NOMO-1 (cell line): ENCODE results near the gene FKBP15.
"Not testable (repeated sequence)": the region's sequence is repeated elsewhere in the genome, so short reads cannot be mapped to it uniquely, and the experiment has no call there.

ENCODE experiments used
- DNase-seq, 2 experiments: peaks; one replicate each; lab custom pipeline; 2025; ENCODE audit not compliant: unreplicated experiment in 2 of 2; lab: John Stamatoyannopoulos, UW

FKBP15 gene

DNA sequence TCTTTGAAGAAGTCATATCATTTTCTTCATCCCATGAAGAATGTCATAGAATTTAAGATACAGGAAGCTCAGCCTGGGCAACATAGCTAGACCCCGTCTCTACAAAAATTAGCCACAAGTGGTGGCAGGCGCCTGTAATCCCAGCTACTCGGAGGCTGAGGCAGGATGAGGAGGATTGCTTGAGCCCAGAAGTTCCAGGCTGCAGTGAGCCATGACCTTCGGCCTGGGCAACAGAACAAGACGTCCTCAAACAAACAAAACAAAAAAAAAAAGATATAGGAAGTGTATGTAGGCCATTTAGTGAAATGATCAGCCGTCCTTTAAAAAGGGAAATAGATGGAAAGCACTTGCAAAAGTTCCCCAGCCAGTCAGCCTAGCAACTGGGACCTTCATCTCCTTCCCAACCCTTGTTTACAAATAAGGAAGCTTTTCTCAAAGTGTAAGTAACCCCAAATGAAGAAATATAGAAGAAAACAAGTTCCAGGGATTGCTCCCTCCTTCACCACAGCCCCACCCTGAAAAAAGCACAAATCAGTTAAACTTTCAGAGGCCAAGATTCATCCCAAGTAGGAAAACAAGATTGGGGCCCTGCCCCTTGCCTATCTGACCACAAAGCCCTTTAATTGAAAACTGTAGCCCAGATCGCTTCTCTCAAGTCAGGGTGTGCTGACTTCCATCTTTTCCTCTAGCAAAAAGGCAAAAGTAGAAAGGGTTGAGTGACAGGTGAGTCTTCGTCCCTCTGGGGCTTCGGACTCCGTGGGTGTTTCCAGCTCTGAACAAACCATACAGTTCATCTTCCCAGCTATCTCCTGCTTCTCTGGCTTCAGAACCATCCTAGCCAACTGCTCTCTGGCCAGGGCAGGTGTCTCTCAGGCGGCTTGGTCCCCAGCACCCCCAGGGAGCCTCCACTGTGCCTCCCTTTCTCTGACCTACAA is 69.1 kb downstream of the FKBP15 start:
- peak; percentile 18 to 54 for DNase-seq

DNA sequence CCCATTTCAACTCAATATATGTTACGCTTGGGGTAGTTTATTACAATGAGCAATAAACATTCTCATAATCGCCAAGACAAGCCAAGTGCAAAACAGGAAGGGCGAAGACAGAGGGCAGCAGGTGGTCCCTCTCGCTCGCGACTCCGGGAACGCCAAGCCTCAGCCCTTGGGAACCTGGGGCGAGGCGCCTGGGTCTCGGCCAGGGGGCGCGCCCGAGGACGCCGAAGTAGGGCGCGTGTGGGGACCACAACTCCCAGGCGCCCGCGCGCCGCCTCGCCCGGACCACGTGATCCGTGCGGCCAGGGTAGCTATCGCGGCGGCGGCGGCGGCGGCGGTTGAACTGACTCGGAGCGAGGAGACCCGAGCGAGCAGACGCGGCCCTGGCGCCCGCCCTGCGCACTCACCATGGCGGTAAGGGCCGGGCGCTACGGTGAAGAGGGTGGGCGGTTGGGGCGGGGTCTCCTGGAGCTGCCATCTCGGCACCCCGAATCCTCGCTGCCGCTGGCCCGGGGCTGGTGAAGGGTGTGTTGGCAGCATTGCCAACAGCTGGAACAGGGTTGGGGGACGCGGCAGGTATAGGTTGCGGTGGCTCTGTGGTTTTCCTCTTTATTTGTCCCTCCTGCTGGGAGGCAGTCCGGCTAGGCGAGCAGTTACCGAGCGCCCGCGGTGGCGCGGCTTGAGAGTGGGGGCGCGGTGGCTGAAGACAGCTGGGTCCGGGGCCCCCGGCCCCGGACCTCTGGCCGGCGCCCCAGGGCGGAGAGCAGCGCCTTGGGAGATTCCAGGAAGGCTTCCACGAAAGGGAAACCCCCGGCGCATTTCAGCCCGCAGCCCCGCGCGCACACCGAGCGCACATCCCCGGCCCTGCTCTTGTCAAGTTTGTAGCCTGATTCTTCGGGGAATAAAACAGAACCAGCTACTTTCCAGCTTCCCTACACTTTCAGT is 70.1 kb downstream of the FKBP15 start, which contains the start of gene SLC31A2:
TSS of gene SLC31A2 (plus strand) at position 338 of the 942 bp plus-strand sequence. CDS start at position 406, 68 bp downstream.
- DNase-seq = peak; percentile 78 to 80

DNA sequence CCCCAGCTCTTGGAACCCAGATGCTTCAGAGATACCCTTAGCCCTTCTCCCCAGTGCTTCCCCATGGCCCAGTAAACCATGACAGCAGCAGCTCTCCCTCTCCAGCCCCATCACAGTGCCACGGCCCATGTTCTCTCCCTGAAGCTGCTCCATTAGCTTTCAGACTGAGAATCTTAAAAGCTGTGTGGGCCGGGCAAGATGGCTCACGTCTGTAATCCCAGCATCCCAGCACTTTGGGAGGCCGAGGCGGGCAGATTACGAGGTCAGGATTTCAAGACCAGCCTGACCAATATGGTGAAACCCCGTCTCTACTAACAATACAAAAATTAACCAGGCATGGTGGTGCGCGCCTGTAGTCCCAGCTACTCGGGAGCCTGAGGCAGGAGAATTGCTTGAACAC is 71.5 kb downstream of the FKBP15 start:
- DNase-seq = not testable (repeated sequence)

DNA sequence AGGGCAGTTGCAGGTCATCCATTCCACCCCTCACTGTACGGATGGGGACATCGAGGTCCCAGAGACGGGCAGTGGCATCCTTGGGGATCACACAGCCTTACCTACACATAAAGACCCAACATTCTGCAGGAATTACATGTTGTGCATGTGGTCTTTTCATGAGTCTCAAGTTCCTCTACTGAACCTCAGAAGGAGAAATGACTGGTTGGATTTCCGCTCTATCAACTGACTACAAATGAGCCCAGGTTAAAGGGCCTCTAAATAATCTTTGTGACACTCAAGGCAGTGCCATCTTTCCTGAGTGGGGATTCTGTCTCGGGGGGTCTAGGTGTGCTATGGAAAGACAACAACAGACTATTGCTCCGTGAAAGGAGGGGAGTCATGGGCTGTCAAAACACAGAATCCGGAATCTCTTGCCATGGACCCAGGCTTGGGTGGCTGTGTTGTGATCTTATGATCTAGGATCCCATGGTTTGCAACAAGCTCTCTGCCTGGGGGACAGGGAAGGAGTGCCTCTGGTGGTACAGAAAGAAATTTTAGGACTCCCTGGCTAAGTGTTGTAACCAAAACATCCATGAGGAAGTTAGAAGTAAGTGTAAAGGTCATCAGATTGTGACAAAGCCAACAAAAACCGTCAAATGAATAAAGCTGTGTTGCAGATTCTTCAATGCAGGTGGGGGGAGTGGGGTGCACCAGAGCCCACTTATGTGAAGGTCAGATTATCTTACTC is 72.1 kb downstream of the FKBP15 start:
- peak; percentile 19 to 47 for DNase-seq

DNA sequence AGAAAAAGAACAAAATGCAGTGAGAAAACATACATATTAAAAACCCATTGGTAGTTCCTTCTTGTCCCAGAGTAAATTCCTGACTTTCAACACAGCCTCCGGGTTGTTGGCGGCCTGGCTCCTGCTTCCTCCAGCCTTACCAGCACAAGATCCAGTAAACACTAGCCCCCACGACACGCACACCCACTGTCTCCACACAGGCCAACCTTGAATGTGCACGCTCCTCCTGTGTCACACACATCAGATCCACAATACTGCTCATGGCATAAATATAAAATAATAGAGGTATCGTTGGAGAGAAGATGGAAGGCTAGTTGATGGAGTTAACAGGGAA is 72.7 kb downstream of the FKBP15 start:
- DNase-seq = no peak

DNA sequence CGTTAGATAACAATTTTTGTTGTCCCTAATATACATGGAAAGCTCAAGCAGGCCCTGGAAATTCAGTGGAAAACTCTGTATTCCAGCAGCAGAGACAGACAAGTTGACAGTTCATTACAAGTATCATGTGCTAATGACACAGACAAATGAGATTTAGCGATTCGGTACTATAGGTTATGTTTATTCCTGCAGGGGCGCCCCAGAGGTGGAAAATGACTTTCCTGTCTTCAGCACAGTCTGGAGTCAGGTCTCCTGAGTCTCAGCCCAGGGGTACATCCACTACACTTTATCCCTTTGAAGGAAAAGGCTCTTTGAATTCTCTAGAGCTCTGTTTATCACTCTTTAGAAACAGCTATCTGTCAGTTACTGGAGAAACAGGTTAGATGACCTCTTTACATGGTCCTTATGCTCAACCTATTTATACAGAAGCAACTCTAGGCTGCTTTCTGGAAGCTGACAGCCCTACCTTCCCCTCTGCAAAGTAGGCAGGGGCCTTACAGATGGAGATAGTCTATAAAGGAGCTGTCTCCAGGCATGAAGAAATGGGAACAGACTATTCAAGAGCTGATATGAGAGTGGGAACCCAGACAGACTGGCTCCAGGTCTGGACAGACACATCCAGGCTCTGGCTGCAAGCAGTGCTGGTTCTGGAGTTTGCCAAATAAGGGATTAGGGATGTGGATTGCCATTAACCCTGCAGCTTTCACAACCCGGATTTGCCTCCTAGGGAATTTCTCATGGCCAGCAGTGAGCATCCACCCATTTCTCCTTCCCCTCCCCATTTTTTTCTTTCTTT is 77.4 kb downstream of the FKBP15 start:
- DNase-seq = no peak

DNA sequence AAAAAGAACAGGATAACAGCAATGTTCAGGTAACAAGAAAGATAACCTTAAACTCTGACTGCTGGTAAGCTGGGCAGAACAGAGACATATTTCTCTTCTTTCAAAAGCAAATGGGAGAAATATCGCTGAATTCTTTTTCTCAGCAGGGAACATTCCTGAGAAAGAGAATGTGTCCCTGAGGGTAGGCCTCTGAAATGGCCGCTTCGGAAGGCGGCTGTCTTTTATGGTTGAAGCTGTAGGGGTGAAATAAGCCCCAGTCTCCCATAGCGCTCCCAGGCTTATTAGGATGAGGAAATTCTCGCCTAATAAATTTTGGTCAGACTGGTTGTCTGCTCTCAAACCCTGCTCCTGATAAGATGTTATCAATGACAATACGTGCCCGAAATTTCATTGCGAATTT is 80.2 kb downstream of the FKBP15 start:
- not testable (repeated sequence) for DNase-seq

DNA sequence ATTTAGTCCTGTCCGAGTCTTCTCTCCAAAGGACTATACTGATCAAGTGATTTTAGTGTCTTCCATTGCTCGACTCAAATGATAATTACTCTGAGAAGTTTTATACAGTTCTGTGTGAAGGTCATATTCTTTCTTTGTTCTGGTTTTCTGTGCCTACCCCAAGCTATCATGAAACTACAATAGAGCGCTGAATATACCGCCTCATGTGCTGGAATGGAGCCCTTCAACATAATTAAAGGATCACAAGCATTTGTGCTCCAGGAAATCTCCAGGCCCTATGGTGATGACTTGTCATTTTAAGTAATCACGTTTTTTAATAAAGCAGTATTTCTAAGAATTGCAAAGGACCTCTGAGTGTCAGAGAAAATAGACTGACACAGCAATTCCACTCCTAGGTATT is 81.1 kb downstream of the FKBP15 start:
- no peak for DNase-seq

DNA sequence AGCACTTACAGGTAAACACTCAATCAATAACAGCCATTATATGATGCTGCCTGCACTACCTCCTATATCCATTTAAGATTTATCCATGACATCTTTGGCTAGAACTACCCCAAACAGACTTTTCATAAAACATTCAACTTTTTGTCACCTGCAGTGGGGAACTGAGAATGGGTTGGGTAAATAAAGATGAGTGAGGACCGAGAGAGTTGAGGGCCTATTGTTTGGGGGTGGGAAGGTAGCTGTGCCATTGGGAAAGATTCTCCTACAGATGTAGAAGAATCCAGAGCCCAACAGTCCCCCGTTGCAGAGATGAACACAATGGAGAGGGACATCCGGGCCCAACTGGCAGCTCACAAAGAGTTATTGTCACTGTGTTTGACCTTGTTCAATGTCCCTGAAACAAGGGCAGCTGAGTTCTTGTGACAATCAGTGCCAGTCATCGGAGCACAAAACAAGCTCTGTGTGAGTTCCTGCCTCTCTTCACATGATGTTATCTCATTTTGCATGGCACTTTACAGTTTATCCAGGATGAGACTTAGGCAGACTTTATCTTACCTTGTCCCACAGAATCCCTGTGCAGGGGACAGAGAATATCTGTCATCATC is 81.8 kb downstream of the FKBP15 start:
- no peak for DNase-seq

DNA sequence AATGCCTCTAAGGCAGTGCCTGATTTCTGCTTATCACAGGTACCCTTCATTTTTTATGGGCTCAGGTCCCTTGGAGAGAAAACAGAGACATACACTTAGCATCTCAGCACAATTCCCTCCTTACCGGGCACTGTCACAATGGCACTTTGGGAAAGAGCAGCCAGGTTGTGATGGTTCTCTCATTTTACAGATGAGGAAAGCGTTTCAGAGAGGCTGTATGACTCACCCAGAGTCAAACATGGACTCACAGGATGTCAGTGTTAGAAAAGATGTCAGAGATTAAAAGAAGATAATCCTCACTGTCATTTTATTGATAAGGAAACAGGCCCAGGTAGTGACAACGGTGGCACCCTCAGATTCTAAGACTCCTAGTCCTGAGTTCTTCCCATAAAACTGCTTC is 82.3 kb downstream of the FKBP15 start:
- DNase-seq = no peak

DNA sequence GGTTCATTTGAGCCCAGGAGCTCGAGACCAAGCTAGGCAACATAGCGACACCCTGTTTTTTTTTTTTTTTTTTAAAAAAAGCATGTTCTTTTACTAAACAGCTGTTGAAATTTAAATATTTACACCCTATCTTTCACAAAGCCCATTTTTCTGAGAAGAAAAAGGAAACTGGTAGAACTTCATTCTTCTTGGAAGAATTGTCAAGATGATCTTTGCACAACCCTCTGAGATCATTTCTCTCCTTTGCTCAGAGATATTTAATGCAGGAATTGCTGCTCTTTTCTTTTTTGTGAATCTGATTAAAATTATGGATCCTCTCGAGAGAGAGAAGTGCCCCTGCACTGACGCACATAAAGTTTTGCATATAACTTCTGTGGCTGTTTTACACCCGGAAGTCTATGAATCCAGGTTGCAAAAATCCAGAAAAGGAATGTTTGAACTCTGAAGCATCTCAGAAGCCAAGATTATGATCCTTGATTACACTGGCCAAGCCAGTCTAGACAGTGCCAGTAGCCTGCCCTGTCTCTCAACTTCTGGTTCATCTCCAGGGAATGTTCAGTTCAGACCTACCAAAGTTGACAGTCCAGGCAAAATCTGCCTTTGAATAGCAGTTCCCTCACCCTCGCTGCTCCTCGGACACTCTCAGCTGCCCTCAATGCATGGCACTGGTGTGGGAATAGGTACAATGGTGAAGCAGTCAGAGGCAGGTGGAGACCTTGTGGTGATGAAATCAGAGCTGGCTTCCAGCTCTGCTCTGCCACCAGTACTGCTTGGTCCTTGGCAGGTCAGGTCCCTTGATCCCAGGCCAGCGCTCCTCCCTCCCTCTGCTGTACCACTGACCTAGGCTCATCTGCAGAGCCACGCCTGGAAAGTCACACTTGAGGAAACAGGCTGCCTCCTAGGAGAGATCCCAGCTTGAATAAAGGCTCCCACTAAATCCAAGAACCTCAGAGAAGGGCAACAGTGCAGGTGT is 83.6 kb downstream of the FKBP15 start:
- DNase-seq = no peak

DNA sequence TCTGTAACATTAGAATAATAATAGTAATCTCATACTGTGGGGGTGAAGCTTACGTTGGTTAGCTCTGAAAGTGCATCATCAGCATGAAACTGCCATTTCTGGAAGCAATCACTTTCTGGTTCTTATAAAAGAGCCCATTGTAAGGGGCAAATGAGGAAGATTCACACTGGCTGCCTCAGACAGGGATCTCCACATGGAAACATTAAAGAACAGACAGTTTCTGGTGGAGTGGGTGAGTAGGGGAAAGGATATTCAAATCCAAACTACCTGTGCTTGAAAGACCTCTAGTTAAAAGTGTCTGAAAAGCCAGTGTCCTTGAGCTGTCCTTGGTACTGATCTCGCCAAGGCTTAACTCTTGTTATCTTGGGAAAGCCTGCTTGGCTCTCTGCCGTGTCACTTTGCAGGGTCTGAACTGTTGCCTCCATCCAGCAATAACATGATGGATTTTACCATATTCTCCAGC is 89.4 kb downstream of the FKBP15 start:
- DNase-seq = peak in 1 of 2 experiments; percentile 6

DNA sequence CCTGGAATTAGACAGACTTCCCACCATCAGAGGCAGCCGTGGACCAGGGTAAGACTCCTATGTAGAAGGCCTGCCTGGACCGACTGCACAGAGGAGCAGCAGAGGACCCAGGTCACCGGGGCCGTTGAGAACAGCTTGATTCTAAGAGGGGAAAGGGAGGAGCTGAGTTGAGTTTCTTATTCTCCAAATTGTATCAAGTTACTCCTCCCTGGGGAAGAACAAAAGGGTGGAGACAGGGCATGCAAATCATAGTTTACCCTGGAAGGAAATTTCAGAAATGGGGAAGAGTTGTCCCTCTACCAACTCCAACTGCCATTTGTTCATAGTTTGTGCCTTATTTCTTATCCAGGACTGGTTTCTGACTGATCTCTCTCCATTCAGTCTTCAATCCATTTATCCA is 91.2 kb downstream of the FKBP15 start:
- no peak for DNase-seq

DNA sequence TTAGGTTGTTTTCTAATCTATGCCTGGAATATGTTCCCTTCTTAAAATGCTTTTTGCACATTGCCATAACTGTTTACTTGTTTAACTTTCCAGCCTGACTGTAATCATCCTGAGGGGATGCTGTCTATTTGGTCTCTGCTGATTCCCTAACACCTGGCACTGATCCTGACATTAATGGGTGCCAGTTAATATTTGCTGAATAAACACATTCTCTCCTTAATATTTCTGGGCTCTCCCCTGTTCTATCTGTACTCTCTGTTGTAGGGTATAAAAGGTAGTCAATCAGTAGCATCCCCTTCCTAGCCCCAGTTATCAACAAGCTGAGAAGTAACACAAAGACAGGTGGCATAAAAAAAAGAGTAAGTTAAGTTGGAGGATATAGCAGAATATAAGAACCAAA is 91.6 kb downstream of the FKBP15 start:
- DNase-seq = no peak

DNA sequence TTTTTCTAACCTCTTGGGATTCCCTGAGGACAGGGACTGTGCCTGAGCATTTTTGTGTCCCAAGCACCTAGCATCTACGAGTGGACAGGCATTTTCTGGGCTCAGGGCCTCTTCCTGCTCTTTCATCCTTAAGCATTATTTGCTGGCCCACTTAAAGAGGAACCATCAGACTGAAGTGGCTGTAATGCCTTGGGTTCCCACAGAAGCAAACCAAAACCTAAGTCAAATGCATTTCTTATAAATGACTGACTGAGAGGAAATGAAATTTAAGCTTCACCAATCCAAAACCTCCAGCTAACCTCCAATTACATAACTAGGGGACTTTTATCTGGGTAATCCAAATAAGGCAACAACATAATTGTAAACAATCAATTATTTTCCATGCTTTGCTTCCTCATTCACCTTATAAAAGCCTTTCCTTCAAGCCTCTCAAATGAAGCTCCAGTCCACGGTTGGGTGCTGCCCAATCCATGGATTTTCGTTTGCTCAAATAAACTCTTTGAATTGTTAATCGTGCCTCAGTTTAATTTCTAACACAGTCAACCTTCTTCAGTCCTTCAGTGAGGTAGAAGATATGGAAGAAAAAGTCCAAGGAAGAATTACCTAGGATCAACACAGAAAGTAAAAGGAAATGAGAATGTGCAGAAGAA is 95.6 kb downstream of the FKBP15 start:
- DNase-seq = peak in 1 of 2 experiments; percentile 31

DNA sequence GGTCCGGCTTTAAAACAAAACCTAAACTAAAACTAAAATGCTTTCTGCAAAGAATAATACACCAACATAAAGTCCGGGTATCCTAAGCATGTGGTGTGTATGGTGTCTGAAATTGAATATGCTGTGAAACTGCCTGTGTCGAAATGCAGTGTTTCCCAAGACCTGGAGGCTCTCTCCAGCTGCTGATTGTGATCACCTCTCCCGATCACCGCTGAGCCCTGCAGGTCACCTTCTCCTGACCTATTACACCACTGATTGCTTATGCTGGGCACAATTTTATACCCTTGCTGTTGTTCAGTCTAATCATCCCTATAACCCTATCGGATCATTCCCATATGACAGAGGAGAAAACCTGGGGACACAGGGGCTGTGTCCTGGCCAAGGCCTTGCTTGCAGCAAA is 102.2 kb downstream of the FKBP15 start:
- DNase-seq = not testable (repeated sequence)
